ENCODE data around the gene HDDC2.

HDDC2 gene

GRCh38 chr6:125232466-125232865, 69.3 kb downstream of the HDDC2 start:
- no peak for DNase-seq

- DNase-seq: no peak
These were observed 70.0 kb downstream of the HDDC2 start for GRCh38 chr6:125231574-125232343.

GRCh38 chr6:125231133-125231532, 70.6 kb downstream of the HDDC2 start:
- no peak for DNase-seq

GRCh38 chr6:125230674-125231073, 71.1 kb downstream of the HDDC2 start:
- no peak for DNase-seq

- DNase-seq: no peak
These were observed 72.7 kb downstream of the HDDC2 start for GRCh38 chr6:125228981-125229479.

GRCh38 chr6:125227244-125227643, 74.5 kb downstream of the HDDC2 start:
- no peak for DNase-seq
